Activated naive CD8-positive, alpha-beta T cell (primary cell): ENCODE results near the gene ALDH7A1.

Source experiments
- H3K27ac Mint-ChIP-seq: one replicate; pipeline ENCODE4 v1.8.0; 2021; ENCODE audit warnings: mixed read lengths
- H3K27me3 Mint-ChIP-seq: one replicate; pipeline ENCODE4 v1.8.0; 2021; ENCODE audit warnings: mixed read lengths
- H3K36me3 Mint-ChIP-seq: one replicate; pipeline ENCODE4 v1.8.0; 2021; ENCODE audit warnings: mixed read lengths
- H3K4me1 Mint-ChIP-seq: one replicate; pipeline ENCODE4 v1.8.0; 2021; ENCODE audit warnings: low read depth, mixed read lengths
- H3K4me3 Mint-ChIP-seq: one replicate; pipeline ENCODE4 v1.8.0; 2021; ENCODE audit warnings: mild to moderate bottlenecking, mixed read lengths
- H3K9me3 Mint-ChIP-seq: one replicate; pipeline ENCODE4 v1.8.0; 2021; ENCODE audit warnings: low read depth, mixed read lengths

Gene ALDH7A1

GRCh38 chr5:126513703-126514102, 81.3 kb downstream of the ALDH7A1 start:
- no peaks in the 10 kb centered on the region for H3K27me3 Mint-ChIP-seq
- H3K4me3 Mint-ChIP-seq: no peak overlapping the region
- H3K36me3 Mint-ChIP-seq: peaks cover 2% of the 10 kb centered on the region
- H3K4me1 Mint-ChIP-seq: peaks cover 30% of the 10 kb centered on the region
- no peaks in the 10 kb centered on the region for H3K9me3 Mint-ChIP-seq
- peak overlapping the region; percentile 6 for H3K27ac Mint-ChIP-seq

- H3K4me1 Mint-ChIP-seq: peaks cover 34% of the 10 kb centered on the region
- H3K36me3 Mint-ChIP-seq: peaks cover 2% of the 10 kb centered on the region
- no peak overlapping the region for H3K4me3 Mint-ChIP-seq
- H3K27ac Mint-ChIP-seq: no peak overlapping the region
- H3K27me3 Mint-ChIP-seq: no peaks in the 10 kb centered on the region
- H3K9me3 Mint-ChIP-seq: no peaks in the 10 kb centered on the region
These were observed 81.7 kb downstream of the ALDH7A1 start for GRCh38 chr5:126513302-126513701.

GRCh38 chr5:126512451-126512850, 82.6 kb downstream of the ALDH7A1 start:
- no peaks in the 10 kb centered on the region for H3K27me3 Mint-ChIP-seq
- H3K4me1 Mint-ChIP-seq: peaks cover 42% of the 10 kb centered on the region
- H3K9me3 Mint-ChIP-seq: no peaks in the 10 kb centered on the region
- H3K27ac Mint-ChIP-seq: no peak overlapping the region
- H3K36me3 Mint-ChIP-seq: peaks cover 2% of the 10 kb centered on the region
- H3K4me3 Mint-ChIP-seq: no peak overlapping the region

- Mint-ChIP-seq H3K9me3 (no peaks in the 10 kb centered on the region), H3K4me1 (peaks cover 47% of the 10 kb centered on the region), H3K27me3 (no peaks in the 10 kb centered on the region), H3K36me3 (peaks cover 2% of the 10 kb centered on the region), H3K4me3 (no peak overlapping the region), H3K27ac (no peak overlapping the region)
These were observed 83.1 kb downstream of the ALDH7A1 start for GRCh38 chr5:126511961-126512360.

- Mint-ChIP-seq H3K27me3 (no peaks in the 10 kb centered on the region), H3K36me3 (peaks cover 2% of the 10 kb centered on the region), H3K4me1 (peaks cover 58% of the 10 kb centered on the region), H3K27ac (peak overlapping the region; percentile 81), H3K4me3 (peak overlapping the region; percentile 82), H3K9me3 (no peaks in the 10 kb centered on the region)
These were observed 85.7 kb downstream of the ALDH7A1 start for GRCh38 chr5:126509339-126509738.

GRCh38 chr5:126508962-126509279, 86.1 kb downstream of the ALDH7A1 start:
- Mint-ChIP-seq H3K4me1 (peaks cover 63% of the 10 kb centered on the region), H3K27ac (peak overlapping the region; percentile 81), H3K4me3 (peak overlapping the region; percentile 82)

GRCh38 chr5:126508251-126508961, 86.6 kb downstream of the ALDH7A1 start:
- Mint-ChIP-seq H3K27ac (peak overlapping the region; percentile 81), H3K4me3 (peak overlapping the region; percentile 82), H3K4me1 (peaks cover 68% of the 10 kb centered on the region), H3K36me3 (no peaks in the 10 kb centered on the region), H3K9me3 (no peaks in the 10 kb centered on the region), H3K27me3 (no peaks in the 10 kb centered on the region)

More at GRCh38 chr5:126508962-126509279, 86.1 kb downstream of the ALDH7A1 start:
- Mint-ChIP-seq H3K27me3 (no peaks in the 10 kb centered on the region), H3K36me3 (peaks cover 2% of the 10 kb centered on the region), H3K9me3 (no peaks in the 10 kb centered on the region)

- Mint-ChIP-seq H3K36me3 (no peaks in the 10 kb centered on the region), H3K4me3 (no peak overlapping the region), H3K4me1 (peaks cover 65% of the 10 kb centered on the region), H3K27me3 (no peaks in the 10 kb centered on the region), H3K9me3 (no peaks in the 10 kb centered on the region), H3K27ac (no peak overlapping the region)
These were observed 88.9 kb downstream of the ALDH7A1 start for GRCh38 chr5:126506079-126506478.

- H3K4me1 Mint-ChIP-seq: peaks cover 58% of the 10 kb centered on the region
- H3K9me3 Mint-ChIP-seq: no peaks in the 10 kb centered on the region
- H3K36me3 Mint-ChIP-seq: no peaks in the 10 kb centered on the region
- no peaks in the 10 kb centered on the region for H3K27me3 Mint-ChIP-seq
- H3K27ac Mint-ChIP-seq: peak overlapping the region; percentile 34
- H3K4me3 Mint-ChIP-seq: no peak overlapping the region
These were observed 91.4 kb downstream of the ALDH7A1 start for GRCh38 chr5:126503602-126504104.

GRCh38 chr5:126501448-126501847, 93.6 kb downstream of the ALDH7A1 start:
- peaks cover 37% of the 10 kb centered on the region for H3K4me1 Mint-ChIP-seq
- no peaks in the 10 kb centered on the region for H3K36me3 Mint-ChIP-seq
- no peak overlapping the region for H3K4me3 Mint-ChIP-seq
- H3K9me3 Mint-ChIP-seq: no peaks in the 10 kb centered on the region
- H3K27me3 Mint-ChIP-seq: no peaks in the 10 kb centered on the region
- H3K27ac Mint-ChIP-seq: no peak overlapping the region

- H3K36me3 Mint-ChIP-seq: no peaks in the 10 kb centered on the region
- H3K27me3 Mint-ChIP-seq: no peaks in the 10 kb centered on the region
- H3K4me3 Mint-ChIP-seq: peak overlapping the region; percentile 15
- no peaks in the 10 kb centered on the region for H3K9me3 Mint-ChIP-seq
- no peak overlapping the region for H3K27ac Mint-ChIP-seq
- peaks cover 32% of the 10 kb centered on the region for H3K4me1 Mint-ChIP-seq
These were observed 95.1 kb downstream of the ALDH7A1 start for GRCh38 chr5:126499853-126500342.

- Mint-ChIP-seq H3K36me3 (no peaks in the 10 kb centered on the region), H3K9me3 (no peaks in the 10 kb centered on the region), H3K4me3 (no peak overlapping the region), H3K27ac (no peak overlapping the region), H3K4me1 (peaks cover 29% of the 10 kb centered on the region), H3K27me3 (no peaks in the 10 kb centered on the region)
These were observed 95.7 kb downstream of the ALDH7A1 start for GRCh38 chr5:126499278-126499677.

- Mint-ChIP-seq H3K27ac (no peak overlapping the region), H3K4me3 (no peak overlapping the region), H3K9me3 (no peaks in the 10 kb centered on the region), H3K36me3 (no peaks in the 10 kb centered on the region), H3K27me3 (no peaks in the 10 kb centered on the region), H3K4me1 (peaks cover 19% of the 10 kb centered on the region)
These were observed 97.5 kb downstream of the ALDH7A1 start for GRCh38 chr5:126497506-126497905.

GRCh38 chr5:126494393-126494792, 100.6 kb downstream of the ALDH7A1 start:
- no peak overlapping the region for H3K4me3 Mint-ChIP-seq
- H3K4me1 Mint-ChIP-seq: peaks cover under 1% of the 10 kb centered on the region
- H3K27ac Mint-ChIP-seq: no peak overlapping the region
- H3K9me3 Mint-ChIP-seq: no peaks in the 10 kb centered on the region
- H3K36me3 Mint-ChIP-seq: no peaks in the 10 kb centered on the region
- H3K27me3 Mint-ChIP-seq: no peaks in the 10 kb centered on the region

GRCh38 chr5:126492939-126493338, 102.1 kb downstream of the ALDH7A1 start:
- Mint-ChIP-seq H3K36me3 (no peaks in the 10 kb centered on the region), H3K27ac (no peak overlapping the region), H3K9me3 (no peaks in the 10 kb centered on the region)

More at GRCh38 chr5:126492939-126493338, 102.1 kb downstream of the ALDH7A1 start:
- Mint-ChIP-seq H3K4me1 (no peaks in the 10 kb centered on the region), H3K27me3 (no peaks in the 10 kb centered on the region), H3K4me3 (no peak overlapping the region)
